Hypothalamus (tissue), 51 donors: ENCODE measurements around the gene CCDC27.

Experiments used
- DNase-seq, 51 donors: peaks; one replicate each; lab custom pipeline; 2025; lab: John Stamatoyannopoulos, UW

CCDC27 gene

GRCh38 chr1:3774276-3774945, 22.2 kb downstream of the CCDC27 start:
- DNase-seq = peak in 10 of 51 donors; percentile 7 to 46 (median 34)

- no peak for DNase-seq
Measured at GRCh38 chr1:3774946-3775489, 22.8 kb downstream of the CCDC27 start.

GRCh38 chr1:3775490-3776230, 23.4 kb downstream of the CCDC27 start:
- DNase-seq = peak in 12 of 51 donors; percentile 13 to 46 (median 27)

- no peak for DNase-seq
Measured at GRCh38 chr1:3776231-3776961, 24.1 kb downstream of the CCDC27 start.

GRCh38 chr1:3777078-3777547, 24.9 kb downstream of the CCDC27 start:
- DNase-seq = no peak

- no peak for DNase-seq
Measured at GRCh38 chr1:3777647-3778589, 25.7 kb downstream of the CCDC27 start.

GRCh38 chr1:3778590-3779264, 26.5 kb downstream of the CCDC27 start:
- peak in 1 of 51 donors; percentile 67 for DNase-seq

GRCh38 chr1:3779265-3779911, 27.1 kb downstream of the CCDC27 start:
- peak in 1 of 51 donors; percentile 67 for DNase-seq

GRCh38 chr1:3779912-3780416, 27.7 kb downstream of the CCDC27 start:
- DNase-seq = no peak

- DNase-seq = no peak
Measured at GRCh38 chr1:3780901-3781300, 28.7 kb downstream of the CCDC27 start.

GRCh38 chr1:3783651-3784474, 31.6 kb downstream of the CCDC27 start:
- no peak for DNase-seq

- no peak for DNase-seq
Measured at GRCh38 chr1:3785045-3785444, 32.8 kb downstream of the CCDC27 start.

GRCh38 chr1:3785456-3786157, 33.4 kb downstream of the CCDC27 start:
- DNase-seq = no peak

GRCh38 chr1:3786468-3787348, 34.5 kb downstream of the CCDC27 start:
- DNase-seq = no peak

GRCh38 chr1:3787349-3787715, 35.1 kb downstream of the CCDC27 start:
- no peak for DNase-seq
